Liver (tissue), 3 donors: ENCODE data around the gene ANTXR1.

Experiments used
- EGR1 ChIP-seq, 2 donors: IDR thresholded peaks; 2 replicates each; pipeline ENCODE4 v1.6.1; 2016 to 2018; ENCODE audit warnings: antibody characterized with exemption in 2 of 2, low read depth in 2 of 2
- JUND ChIP-seq, 2 donors: IDR thresholded peaks; 2 replicates each; pipeline ENCODE4 v1.6.1; 2016; ENCODE audit warnings: antibody characterized with exemption in 2 of 2
- RAD21 ChIP-seq, 2 donors: IDR thresholded peaks; 2 replicates each; pipeline ENCODE4 v1.6.1; 2016; ENCODE audit warnings: antibody characterized with exemption in 2 of 2, mild to moderate bottlenecking in 2 of 2
- RXRA ChIP-seq, 2 donors: IDR thresholded peaks; 2 replicates each; pipeline ENCODE4 v1.6.1; 2017 to 2018; ENCODE audit warnings: antibody characterized with exemption in 2 of 2, mild to moderate bottlenecking in 1 of 2
- TAF1 ChIP-seq: conservative IDR thresholded peaks from 2 replicates; pipeline ENCODE4 v1.6.1; 2016; ENCODE audit warnings: antibody characterized with exemption, mild to moderate bottlenecking
- YY1 ChIP-seq: IDR thresholded peaks from 2 replicates; pipeline ENCODE4 v1.6.1; 2016; ENCODE audit warnings: antibody characterized with exemption, mild to moderate bottlenecking
- TF ChIP-seq, protein P1 (sequence below): IDR thresholded peaks from 2 replicates; pipeline ENCODE4 v1.6.1; 2016; ENCODE audit warnings: antibody characterized with exemption, mild to moderate bottlenecking
- TF ChIP-seq, protein P2 (sequence below): fragments of 150-350 bp; IDR thresholded peaks from 2 replicates; pipeline ENCODE4 v1.5.1; 2017; ENCODE audit warnings: improper control_type of control experiment, low read depth, low read length; ENCODE audit not compliant: missing input control
- TF ChIP-seq, protein P3 (sequence below): IDR thresholded peaks from 2 replicates; pipeline ENCODE4 v1.6.1; 2016; ENCODE audit warnings: antibody characterized with exemption
- TF ChIP-seq, protein P4 (sequence below): IDR thresholded peaks from 2 replicates; pipeline ENCODE4 v1.6.1; 2016; ENCODE audit warnings: antibody characterized with exemption
- TF ChIP-seq, protein P5 (sequence below): IDR thresholded peaks from 2 replicates; pipeline ENCODE4 v1.6.1; 2016; ENCODE audit warnings: antibody characterized with exemption
- donor health status: healthy.
- donor health status: healthy.

DNA sequence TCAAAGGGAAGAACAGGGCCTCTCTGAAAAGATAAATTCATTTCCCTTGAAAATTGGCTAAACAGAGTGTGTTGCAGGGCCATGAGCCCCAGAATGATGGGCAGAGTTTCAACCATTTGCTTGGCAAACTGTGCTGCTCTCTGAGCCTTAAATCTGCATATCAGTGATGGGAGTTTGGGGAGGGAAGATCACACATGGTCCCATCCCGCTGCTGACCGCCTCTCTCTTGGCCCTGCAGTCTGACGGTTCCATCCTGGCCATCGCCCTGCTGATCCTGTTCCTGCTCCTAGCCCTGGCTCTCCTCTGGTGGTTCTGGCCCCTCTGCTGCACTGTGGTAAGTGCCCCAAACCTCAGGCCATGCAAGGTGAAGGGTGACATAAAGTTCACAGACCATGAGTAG, 139.0 kb downstream of the ANTXR1 start:
- TF ChIP-seq, protein P1, sequence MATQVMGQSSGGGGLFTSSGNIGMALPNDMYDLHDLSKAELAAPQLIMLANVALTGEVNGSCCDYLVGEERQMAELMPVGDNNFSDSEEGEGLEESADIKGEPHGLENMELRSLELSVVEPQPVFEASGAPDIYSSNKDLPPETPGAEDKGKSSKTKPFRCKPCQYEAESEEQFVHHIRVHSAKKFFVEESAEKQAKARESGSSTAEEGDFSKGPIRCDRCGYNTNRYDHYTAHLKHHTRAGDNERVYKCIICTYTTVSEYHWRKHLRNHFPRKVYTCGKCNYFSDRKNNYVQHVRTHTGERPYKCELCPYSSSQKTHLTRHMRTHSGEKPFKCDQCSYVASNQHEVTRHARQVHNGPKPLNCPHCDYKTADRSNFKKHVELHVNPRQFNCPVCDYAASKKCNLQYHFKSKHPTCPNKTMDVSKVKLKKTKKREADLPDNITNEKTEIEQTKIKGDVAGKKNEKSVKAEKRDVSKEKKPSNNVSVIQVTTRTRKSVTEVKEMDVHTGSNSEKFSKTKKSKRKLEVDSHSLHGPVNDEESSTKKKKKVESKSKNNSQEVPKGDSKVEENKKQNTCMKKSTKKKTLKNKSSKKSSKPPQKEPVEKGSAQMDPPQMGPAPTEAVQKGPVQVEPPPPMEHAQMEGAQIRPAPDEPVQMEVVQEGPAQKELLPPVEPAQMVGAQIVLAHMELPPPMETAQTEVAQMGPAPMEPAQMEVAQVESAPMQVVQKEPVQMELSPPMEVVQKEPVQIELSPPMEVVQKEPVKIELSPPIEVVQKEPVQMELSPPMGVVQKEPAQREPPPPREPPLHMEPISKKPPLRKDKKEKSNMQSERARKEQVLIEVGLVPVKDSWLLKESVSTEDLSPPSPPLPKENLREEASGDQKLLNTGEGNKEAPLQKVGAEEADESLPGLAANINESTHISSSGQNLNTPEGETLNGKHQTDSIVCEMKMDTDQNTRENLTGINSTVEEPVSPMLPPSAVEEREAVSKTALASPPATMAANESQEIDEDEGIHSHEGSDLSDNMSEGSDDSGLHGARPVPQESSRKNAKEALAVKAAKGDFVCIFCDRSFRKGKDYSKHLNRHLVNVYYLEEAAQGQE, result no peak
- TF ChIP-seq, protein P2, sequence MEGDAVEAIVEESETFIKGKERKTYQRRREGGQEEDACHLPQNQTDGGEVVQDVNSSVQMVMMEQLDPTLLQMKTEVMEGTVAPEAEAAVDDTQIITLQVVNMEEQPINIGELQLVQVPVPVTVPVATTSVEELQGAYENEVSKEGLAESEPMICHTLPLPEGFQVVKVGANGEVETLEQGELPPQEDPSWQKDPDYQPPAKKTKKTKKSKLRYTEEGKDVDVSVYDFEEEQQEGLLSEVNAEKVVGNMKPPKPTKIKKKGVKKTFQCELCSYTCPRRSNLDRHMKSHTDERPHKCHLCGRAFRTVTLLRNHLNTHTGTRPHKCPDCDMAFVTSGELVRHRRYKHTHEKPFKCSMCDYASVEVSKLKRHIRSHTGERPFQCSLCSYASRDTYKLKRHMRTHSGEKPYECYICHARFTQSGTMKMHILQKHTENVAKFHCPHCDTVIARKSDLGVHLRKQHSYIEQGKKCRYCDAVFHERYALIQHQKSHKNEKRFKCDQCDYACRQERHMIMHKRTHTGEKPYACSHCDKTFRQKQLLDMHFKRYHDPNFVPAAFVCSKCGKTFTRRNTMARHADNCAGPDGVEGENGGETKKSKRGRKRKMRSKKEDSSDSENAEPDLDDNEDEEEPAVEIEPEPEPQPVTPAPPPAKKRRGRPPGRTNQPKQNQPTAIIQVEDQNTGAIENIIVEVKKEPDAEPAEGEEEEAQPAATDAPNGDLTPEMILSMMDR, result no peak
- TF ChIP-seq YY1 (no peak), EGR1 (IDR thresholded peaks at IDR 0.05; ENCODE audit: low read depth in 2 of 2) (no peak), JUND (IDR thresholded peaks at IDR 0.05) (no peak), RXRA (IDR thresholded peaks at IDR 0.05) (no peak), RAD21 (IDR thresholded peaks at IDR 0.05) (no peak), TAF1 (no peak)
- TF ChIP-seq, protein P3, sequence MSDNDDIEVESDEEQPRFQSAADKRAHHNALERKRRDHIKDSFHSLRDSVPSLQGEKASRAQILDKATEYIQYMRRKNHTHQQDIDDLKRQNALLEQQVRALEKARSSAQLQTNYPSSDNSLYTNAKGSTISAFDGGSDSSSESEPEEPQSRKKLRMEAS, result no peak
- TF ChIP-seq, protein P4, sequence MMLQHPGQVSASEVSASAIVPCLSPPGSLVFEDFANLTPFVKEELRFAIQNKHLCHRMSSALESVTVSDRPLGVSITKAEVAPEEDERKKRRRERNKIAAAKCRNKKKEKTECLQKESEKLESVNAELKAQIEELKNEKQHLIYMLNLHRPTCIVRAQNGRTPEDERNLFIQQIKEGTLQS, result no peak
- TF ChIP-seq, protein P5, sequence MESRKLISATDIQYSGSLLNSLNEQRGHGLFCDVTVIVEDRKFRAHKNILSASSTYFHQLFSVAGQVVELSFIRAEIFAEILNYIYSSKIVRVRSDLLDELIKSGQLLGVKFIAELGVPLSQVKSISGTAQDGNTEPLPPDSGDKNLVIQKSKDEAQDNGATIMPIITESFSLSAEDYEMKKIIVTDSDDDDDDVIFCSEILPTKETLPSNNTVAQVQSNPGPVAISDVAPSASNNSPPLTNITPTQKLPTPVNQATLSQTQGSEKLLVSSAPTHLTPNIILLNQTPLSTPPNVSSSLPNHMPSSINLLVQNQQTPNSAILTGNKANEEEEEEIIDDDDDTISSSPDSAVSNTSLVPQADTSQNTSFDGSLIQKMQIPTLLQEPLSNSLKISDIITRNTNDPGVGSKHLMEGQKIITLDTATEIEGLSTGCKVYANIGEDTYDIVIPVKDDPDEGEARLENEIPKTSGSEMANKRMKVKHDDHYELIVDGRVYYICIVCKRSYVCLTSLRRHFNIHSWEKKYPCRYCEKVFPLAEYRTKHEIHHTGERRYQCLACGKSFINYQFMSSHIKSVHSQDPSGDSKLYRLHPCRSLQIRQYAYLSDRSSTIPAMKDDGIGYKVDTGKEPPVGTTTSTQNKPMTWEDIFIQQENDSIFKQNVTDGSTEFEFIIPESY, result no peak
